ENCODE results near the gene CYB5B. TPM values are rescaled to one million over a fixed set of nuclear protein-coding genes. Genes with fewer than 3 reads are reported as not detected.

CYB5B gene
- total and polyA plus RNA-seq, 2 experiments from 2014 or later = 47.1 to 115 TPM

DNA sequence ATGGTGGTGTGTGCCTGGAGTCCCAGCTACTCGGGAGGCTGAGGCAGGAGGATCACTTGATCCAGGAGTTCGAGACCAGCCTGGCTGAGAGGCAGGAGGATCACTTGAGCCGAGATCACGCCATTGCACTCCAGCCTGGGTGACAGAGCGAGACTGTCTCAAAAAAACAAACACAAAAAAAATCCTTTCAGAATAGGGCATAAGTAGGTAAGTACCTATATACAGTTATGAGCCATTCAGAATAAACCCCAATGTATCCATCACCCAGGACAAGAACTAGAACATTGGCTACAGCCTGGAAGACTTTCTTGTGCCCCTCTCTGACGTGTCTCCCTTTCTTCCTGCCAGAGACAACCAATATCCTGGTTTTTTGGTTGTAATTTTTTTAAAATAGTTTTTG, 54.3 kb downstream of the CYB5B start:
- Histone ChIP-seq H3K9me3 (ENCODE audit: low read depth) (no peaks in the 10 kb centered on the region), H3K4me3 (no peak overlapping the region), H3F3A (ENCODE audit: insufficient read depth) (peaks cover 35% of the 10 kb centered on the region), H2AFZ (no peak overlapping the region), H3K9me2 (ENCODE audit: insufficient read depth) (no peaks in the 10 kb centered on the region), H3K9ac (no peak overlapping the region), H3K4me1 (ENCODE audit: insufficient read depth) (peaks cover 37% of the 10 kb centered on the region), H3K36me3 (ENCODE audit: low read depth) (no peaks in the 10 kb centered on the region), H3K79me2 (ENCODE audit: insufficient read depth) (no peaks in the 10 kb centered on the region), H4K20me1 (ENCODE audit: insufficient read depth) (no peaks in the 10 kb centered on the region), H3K27ac (no peak overlapping the region), H3K4me2 (ENCODE audit: unreplicated experiment) (no peak overlapping the region), H3K27me3 (replicated peaks; ENCODE audit: insufficient read depth) (no peaks in the 10 kb centered on the region)
- TF ChIP-seq EZH2phosphoT487 (IDR thresholded peaks at IDR 0.05; ENCODE audit: insufficient read depth, low read depth) (no peak), EZH2 (IDR thresholded peaks at IDR 0.05; ENCODE audit: insufficient read depth, poor library complexity, severe bottlenecking) (no peak)
- 90 to 95% methylated on average over 6 of the region's 6 CpGs for WGBS, 2 experiments (ENCODE audit: low coverage in 1 of 2, low lambda C conversion rate in 2 of 2, missing lambda C conversion rate in 2 of 2)
- in situ Hi-C loops (cut with MboI) = no loop called here
- no peak for DNase-seq

DNA sequence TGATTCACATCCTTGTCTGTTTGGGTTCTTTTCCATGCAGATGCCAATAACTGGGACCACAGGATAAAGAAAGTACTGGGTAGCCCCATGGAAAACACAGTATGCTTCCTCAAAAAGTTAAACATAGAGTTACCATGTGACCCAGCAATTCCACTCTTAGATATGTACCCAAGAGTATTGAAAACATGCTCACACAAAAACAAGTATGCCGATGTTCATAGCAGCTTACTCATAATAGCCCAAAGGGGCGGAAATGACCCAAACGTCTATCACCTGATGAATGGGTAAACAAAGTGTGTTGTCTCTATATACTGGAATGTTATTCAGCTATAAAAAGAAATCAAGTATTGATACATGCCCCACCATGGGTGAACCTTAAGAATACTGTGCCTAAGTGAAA, 55.4 kb downstream of the CYB5B start:
- no peaks in the 10 kb centered on the region for H3K79me2 ChIP-seq (ENCODE audit: insufficient read depth)
- peaks cover 37% of the 10 kb centered on the region for H3K4me1 ChIP-seq (ENCODE audit: insufficient read depth)
- no peak overlapping the region for H3K4me3 ChIP-seq
- H2AFZ ChIP-seq = no peak overlapping the region
- no peaks in the 10 kb centered on the region for H3K36me3 ChIP-seq (ENCODE audit: low read depth)
- no peak overlapping the region for H3K9ac ChIP-seq
- no peaks in the 10 kb centered on the region for H3K9me3 ChIP-seq (ENCODE audit: low read depth)
- no peak overlapping the region for H3K4me2 ChIP-seq (ENCODE audit: unreplicated experiment)
- in situ Hi-C loops (cut with MboI) = no loop called here
- peaks cover 42% of the 10 kb centered on the region for H3F3A ChIP-seq (ENCODE audit: insufficient read depth)
- no peaks in the 10 kb centered on the region for H3K27me3 ChIP-seq (replicated peaks; ENCODE audit: insufficient read depth)
- H4K20me1 ChIP-seq (ENCODE audit: insufficient read depth) = no peaks in the 10 kb centered on the region
- no peak for TF ChIP-seq EZH2phosphoT487 (IDR thresholded peaks at IDR 0.05; ENCODE audit: insufficient read depth, low read depth)
- TF ChIP-seq EZH2 (IDR thresholded peaks at IDR 0.05; ENCODE audit: insufficient read depth, poor library complexity, severe bottlenecking) = no peak
- no peaks in the 10 kb centered on the region for H3K9me2 ChIP-seq (ENCODE audit: insufficient read depth)
- WGBS, 2 experiments (ENCODE audit: low coverage in 1 of 2, low lambda C conversion rate in 2 of 2, missing lambda C conversion rate in 2 of 2) = 78 to 81% methylated on average over 3 of the region's 3 CpGs
- no peak for DNase-seq
- no peak overlapping the region for H3K27ac ChIP-seq

DNA sequence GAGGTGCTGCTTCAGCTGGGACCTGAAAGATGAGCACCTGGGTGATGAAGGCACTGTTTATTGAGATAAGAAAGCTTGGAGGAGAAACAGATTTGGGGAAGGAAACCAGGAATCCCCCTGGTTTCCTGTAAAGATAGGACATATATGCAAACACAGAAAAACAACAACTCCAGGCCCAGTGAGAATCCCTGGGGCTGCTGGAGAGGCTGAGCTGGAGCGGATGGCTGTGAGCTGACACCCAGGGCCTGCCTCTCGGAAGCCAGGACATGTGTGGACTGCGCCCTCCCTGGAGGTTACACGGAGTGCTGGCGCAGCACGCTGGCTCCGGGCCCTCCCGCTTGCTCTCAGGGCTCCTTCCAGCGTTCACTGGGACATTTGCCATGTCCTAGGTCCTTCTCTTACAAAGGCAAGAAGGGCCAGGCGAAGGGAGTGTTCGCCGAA, 57.5 kb downstream of the CYB5B start:
- Histone ChIP-seq H3K27me3 (replicated peaks; ENCODE audit: insufficient read depth) (no peaks in the 10 kb centered on the region), H3F3A (ENCODE audit: insufficient read depth) (peaks cover 32% of the 10 kb centered on the region), H3K4me3 (peak overlapping the region; percentile 33), H2AFZ (peak overlapping the region; percentile 82), H3K36me3 (ENCODE audit: low read depth) (no peaks in the 10 kb centered on the region), H3K9me2 (ENCODE audit: insufficient read depth) (no peaks in the 10 kb centered on the region), H3K9ac (peak overlapping the region; percentile 64), H4K20me1 (ENCODE audit: insufficient read depth) (no peaks in the 10 kb centered on the region), H3K79me2 (ENCODE audit: insufficient read depth) (no peaks in the 10 kb centered on the region), H3K4me2 (ENCODE audit: unreplicated experiment) (peak overlapping the region; percentile 60), H3K9me3 (ENCODE audit: low read depth) (no peaks in the 10 kb centered on the region), H3K4me1 (ENCODE audit: insufficient read depth) (peaks cover 31% of the 10 kb centered on the region), H3K27ac (peak overlapping the region; percentile 83)
- in situ Hi-C loops (cut with MboI) = no loop called here
- TF ChIP-seq EZH2phosphoT487 (IDR thresholded peaks at IDR 0.05; ENCODE audit: insufficient read depth, low read depth) (no peak), EZH2 (IDR thresholded peaks at IDR 0.05; ENCODE audit: insufficient read depth, poor library complexity, severe bottlenecking) (no peak)
- WGBS, 2 experiments (ENCODE audit: low coverage in 1 of 2, low lambda C conversion rate in 2 of 2, missing lambda C conversion rate in 2 of 2) = 9% methylated on average over 12 of the region's 12 CpGs
- DNase-seq = peak; percentile 90

DNA sequence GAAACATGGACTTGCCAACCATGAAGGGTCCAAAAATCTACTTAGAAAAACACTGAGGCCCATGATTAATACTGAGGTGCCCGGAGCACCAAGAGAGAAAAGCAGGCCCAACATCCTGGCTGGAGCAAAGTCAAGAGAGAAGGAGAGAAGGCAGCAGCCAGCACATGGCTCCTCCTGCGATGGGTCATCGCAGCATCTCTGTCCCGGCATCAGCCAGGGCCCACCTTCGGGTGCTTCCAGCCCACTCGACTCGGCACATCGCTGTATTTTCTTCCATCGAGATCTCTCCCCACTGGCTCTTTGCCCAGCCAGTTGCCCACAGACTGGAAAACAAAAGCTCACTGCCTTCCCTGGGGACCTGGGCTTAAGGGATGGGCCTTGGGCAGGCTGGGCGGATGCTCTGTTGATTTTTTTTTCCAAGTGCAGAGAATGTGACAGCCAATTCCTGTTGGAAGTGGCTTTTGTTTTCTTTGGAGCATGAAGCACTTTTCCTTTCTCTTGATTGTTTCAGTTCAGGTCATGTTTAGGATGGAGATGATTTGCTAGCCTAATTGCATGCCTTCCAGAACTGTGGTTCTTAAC, 58.1 kb downstream of the CYB5B start:
- peak; percentile 89 for DNase-seq
- Histone ChIP-seq H3K27ac (peak overlapping the region; percentile 83), H3F3A (ENCODE audit: insufficient read depth) (peaks cover 28% of the 10 kb centered on the region), H2AFZ (peak overlapping the region; percentile 82), H3K4me2 (ENCODE audit: unreplicated experiment) (peak overlapping the region; percentile 60), H3K9me3 (ENCODE audit: low read depth) (no peaks in the 10 kb centered on the region), H3K4me1 (ENCODE audit: insufficient read depth) (peaks cover 26% of the 10 kb centered on the region), H3K36me3 (ENCODE audit: low read depth) (no peaks in the 10 kb centered on the region), H3K27me3 (replicated peaks; ENCODE audit: insufficient read depth) (no peaks in the 10 kb centered on the region), H3K4me3 (peak overlapping the region; percentile 33), H4K20me1 (ENCODE audit: insufficient read depth) (no peaks in the 10 kb centered on the region), H3K9ac (peak overlapping the region; percentile 64), H3K79me2 (ENCODE audit: insufficient read depth) (no peaks in the 10 kb centered on the region), H3K9me2 (ENCODE audit: insufficient read depth) (no peaks in the 10 kb centered on the region)
- TF ChIP-seq EZH2phosphoT487 (IDR thresholded peaks at IDR 0.05; ENCODE audit: insufficient read depth, low read depth) = no peak
- TF ChIP-seq EZH2 (IDR thresholded peaks at IDR 0.05; ENCODE audit: insufficient read depth, poor library complexity, severe bottlenecking) = no peak
- in situ Hi-C loops (cut with MboI) = no loop called here
- 3 to 11% methylated on average over 10 of the region's 10 CpGs for WGBS, 2 experiments (ENCODE audit: low coverage in 1 of 2, low lambda C conversion rate in 2 of 2, missing lambda C conversion rate in 2 of 2)
